Measurements from ENCODE around the gene TBCCD1.
"Not testable (repeated sequence)": the region's sequence is repeated elsewhere in the genome, so short reads cannot be mapped to it uniquely, and the experiment has no call there.

TBCCD1 gene

DNA sequence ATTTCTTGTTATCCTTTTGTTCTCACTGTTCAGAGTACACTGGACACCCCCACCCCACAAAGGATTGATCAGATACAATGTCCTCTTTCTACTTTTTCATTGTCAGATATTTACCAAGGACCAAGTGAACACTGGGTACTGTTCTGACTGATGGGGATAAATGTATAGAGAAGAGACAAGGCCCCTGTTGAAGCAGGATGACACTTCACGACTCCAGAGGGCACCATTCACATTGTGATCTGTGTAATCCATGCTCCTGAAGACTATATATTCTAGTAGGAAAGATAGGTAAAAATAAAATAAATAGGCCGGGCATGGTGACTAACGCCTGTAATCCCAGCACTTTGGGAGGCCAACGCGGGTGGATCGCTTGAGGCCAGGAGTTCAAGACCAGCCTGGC is 15.8 kb downstream of the TBCCD1 start:
- DNase-seq, result no peak

DNA sequence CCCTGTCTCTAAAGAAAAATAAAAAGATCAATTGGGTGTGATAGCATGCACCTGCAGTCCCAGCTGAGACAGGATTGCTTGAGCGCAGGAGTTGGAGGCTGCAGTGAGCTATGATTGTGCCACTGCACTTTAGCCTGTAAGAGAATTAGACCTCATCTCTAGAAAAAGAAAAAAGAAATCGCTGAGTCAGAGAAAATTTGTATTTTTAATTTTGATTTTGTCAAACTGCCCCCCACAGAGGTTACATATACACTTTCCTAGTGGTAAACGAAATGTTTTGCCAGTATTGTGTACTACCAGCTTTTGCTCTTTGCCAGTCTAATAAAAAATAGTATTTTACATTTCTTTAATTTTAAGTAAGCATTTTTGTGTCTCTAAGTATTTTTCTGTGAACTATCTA is 17.6 kb downstream of the TBCCD1 start:
- no peak for DNase-seq

DNA sequence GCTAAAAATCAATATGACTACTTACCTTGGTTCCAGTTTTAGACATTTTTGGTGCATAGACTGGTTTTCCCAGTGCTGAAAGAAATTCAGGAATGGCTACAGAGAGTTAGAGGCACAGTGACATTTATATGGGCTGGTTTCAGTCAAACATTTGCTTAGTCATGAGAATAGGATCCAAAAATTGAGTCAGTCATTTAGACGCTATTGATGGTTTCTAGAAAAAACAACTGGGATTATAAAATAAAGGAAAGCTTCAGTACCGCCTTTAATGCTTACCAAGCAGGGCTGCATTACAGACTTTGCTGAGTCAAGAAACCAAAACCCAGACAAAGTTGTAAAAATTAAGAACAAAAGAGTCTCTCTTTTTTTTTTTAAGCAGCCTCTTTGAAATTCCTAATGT is 22.9 kb downstream of the TBCCD1 start, which contains the start of gene CRYGS:
Gene CRYGS, minus strand, starts transcription at position 100 of the 400 bp plus-strand sequence. Its CDS starts 54 bp downstream, at position 46.
- no peak for DNase-seq

GRCh38 chr3:186540835-186541226 is 26.3 kb downstream of the TBCCD1 start:
- DNase-seq, result no peak

DNA sequence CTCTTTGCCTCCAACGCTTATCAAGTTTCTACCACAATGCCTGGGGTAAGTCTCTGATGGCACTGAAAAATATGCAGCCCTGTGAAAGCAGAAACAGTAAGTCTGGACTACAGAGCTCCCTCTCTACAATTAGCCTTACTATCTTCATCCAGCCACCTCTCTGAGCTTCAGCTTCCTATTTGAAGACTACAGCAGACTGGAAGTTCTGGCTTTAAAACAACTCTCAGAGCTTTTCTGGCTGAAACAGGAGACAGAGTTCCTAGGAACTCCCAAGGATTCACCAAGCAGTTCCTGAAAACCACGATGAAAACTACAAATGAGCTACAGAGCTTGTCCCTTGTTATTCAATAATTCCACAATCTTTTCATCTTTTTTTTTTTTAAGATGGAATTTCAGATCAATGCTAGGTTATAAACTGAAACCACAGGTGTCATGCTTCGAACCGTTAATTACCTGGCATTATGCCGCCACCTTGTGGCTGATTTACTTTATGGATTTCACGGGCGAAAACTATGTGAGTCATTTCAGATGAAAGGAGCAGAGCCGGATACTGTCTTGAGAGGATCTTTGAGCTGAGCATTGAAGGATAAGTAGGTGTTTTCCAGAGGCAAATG is 26.8 kb downstream of the TBCCD1 start:
- DNase-seq, result peak; percentile 68

DNA sequence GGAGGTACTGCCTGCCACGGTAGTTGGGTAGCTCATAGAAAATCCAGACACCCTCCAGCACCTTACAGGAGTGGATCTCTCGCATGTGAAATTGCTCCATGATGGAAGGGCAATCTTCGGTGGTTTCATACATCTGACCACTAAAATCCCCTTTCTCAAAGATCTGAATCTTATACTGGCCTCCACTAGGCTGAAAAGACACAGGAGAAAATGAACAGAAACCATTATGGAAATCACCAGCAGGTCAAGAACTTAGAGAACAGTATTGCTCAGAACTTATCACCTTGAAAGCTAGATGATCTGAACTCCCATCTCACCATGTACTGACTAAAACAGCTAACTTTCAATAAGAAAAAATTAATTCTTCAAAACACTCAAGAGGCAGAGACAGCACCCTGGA is 28.4 kb downstream of the TBCCD1 start:
- DNase-seq, result no peak

DNA sequence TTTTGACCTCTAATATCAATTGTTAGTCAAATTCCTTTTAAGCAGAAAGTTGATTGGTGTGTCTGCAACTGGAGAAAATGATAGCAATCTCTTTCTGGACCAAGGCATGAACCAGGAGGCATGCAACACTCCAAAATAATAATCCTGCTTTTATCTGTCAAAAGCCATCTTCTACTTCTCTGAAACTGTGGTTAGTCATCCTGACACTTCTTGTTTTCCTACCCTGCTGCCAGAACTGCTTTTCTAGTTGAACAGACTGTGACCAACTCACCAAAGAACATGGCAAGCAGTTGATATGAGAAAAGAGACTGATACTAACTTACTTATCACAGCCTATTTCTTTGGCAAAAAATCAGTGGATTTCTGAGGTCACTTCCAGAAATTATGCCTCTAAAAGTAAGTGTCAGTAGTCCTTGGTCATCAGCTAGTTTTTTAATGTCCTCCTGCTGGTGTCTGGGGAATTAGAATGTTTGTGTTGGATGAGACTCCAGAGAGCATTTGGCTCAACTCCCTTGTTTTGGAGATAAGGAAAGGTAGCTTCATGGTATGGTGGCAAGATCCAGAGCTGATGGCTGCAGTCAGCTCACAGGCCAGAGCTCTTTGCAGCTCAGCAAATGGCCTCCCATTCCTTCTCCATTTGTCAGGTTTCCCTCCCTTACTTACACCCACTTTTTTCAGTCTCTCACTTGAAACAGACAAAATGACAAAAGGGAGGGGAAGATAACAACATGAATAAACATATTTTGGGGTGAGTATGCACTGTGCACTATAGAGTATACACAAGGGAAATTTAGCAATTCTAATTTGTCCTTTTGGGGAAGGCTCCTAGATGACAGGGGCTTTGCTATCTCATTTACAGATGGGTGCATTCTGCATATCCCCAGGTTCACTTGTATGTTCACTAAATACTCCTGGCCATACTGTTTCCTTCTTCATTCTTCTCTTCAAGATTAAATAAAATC is 30.0 kb downstream of the TBCCD1 start:
- DNase-seq, result no peak

- DNase-seq, result no peak
These were observed 32.9 kb downstream of the TBCCD1 start for GRCh38 chr3:186534113-186534669.

DNA sequence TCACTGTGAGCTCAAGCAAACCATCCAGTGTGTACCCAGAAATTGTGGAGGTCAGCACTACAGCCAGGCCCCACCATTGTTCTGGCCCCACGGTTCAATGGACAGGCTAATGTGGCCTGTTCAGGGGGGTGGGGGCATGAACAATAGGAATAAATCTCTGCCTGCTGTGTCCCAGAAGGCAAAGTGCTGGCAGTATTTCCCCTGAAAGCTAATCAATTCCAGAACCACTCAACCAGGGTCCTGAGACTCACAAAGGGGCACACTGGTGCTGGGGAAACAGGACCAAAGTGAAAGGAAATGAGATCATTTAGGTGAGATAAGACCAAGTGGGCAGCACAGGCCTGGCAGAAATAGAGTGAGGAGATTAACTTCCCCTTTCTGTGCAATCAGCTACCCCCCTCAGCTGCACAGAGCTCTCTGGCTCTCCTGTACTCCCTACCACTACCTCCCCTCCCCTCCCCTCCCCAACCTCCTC is 34.5 kb downstream of the TBCCD1 start:
- no peak for DNase-seq

- not testable (repeated sequence) for DNase-seq
These were observed 35.4 kb downstream of the TBCCD1 start for GRCh38 chr3:186531694-186532093.

DNA sequence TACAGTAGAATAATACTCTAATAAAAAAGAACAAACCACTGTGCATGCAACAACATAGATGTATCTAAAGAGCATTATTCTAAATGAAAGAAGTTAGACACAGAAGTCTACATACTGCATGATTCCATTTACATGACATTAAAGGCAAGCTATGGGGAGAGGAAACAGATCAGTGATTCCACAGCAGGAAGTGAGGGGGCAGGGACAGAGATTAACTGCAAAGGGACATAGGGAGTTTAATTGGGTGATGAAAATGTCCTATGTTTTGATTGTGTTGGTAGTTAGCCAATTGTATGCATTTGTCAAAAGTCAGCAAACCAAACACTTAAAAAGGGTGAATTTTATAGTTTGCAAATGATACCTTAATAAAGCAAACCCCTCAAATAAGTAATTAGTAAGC is 36.7 kb downstream of the TBCCD1 start:
- no peak for DNase-seq

DNA sequence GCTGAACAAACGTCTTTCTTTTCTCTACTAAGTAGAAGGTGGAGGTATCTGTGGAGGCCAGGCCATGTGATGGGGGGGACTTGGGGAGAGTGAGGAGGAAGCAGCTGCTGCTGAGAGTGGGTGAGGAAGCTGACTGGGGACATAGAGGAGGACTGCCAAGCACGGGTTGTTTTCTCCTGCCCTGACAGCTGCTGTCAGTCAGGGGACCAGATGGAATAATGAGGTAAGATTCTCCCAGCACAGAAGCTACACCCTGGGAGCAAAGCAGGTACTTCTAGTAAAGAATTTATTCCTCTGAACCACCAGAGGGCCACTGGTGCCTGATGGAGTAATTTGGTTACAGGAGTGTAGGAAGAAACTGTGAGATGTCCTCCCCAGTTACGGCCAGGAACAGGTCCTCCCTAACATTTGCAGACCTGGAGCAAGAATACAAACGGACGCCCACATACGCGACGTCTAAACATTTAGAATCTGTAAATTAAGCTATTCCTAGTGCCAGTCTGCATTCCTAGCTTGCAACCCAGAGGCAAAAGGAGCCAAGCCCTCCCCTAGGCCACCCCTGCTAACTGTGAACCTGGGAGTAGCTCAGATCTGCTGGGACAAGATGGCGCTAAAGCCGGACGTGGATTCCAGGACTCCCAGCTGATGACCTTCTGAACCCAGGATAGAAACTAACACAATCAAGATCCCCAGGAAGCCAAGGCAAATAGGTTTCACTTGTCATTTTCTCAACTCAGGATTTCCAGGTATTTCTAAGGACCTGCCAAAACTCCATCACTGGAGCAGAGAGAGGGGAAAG is 37.7 kb downstream of the TBCCD1 start:
- DNase-seq, result no peak

DNA sequence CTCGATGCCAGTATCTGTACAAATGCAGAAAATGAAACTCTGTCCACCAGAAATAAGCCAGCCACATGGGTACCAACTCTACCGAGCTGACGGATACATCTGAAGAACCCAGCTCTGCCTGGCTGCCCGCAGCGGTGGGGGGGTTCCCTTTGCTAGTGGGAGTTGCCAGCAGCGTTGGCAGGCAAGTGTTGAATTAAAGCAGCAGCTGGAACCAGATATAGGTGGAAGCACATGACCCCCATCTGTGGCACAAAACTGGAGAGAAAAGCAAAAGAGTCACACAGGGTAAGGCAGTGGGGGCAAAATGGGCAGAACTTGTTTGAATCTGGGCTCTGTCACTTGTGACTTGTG is 40.9 kb downstream of the TBCCD1 start:
- DNase-seq, result no peak

DNA sequence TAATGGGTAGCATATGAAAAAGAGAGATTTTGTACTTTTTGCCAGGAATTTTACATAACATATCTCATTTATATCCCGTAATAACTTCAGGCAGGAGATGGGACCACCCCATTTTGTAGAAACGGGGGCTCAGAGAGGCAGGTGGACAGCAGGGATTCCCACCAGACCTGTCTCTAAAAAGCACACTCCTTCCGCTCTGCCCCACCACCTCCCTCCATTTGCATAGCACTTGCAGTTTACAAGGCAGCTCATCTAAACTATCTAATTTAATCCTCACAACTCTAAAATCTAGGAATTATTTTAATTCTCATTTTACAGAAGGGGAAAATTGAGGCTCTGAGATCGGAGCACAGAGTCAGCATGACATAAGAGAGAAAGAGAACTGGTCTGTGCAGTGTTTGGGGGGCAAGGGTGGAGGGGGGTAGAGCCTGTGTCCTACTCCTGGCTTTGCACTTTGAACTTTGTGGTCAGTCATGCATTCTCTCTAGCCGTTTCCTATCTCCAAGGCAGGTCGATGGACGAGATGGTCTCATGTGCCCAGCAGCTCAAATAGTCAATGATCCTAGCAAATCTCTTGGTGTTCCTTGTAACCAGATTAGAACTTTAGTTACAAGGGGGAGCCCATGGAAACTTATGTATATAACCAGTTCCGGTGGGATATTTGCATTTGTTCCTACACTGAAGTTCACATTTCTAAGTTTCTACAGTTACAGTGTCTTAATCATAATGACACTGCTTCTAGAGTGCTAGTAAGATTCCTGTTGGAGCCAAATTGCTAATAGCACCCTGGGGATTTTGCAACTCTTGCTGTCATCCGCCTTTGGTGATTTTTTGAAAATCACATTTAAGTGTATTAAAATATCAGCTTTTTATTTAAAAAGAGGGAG is 41.5 kb downstream of the TBCCD1 start:
- no peak for DNase-seq

DNA sequence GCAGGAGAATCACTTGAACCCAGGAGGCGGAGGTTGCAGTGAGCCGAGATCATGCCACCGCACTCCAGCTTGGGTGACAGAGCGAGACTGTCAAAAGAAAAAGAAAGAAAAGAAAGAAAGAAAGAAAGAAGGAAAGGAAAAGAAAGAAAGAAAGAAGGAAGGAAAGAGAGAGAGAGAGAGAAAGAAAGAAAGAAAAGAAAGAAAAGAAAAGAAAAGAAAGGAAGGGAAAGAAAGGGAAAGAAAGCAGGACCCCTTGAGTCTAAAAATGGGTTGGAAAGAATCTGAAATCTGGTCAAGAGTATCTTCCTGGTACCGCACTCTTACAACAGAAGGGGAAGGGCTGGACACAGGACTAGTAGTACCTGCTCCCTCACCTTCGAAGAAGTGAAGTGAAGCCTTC is 42.5 kb downstream of the TBCCD1 start:
- DNase-seq, result no peak

GRCh38 chr3:186523434-186523833 is 43.7 kb downstream of the TBCCD1 start:
- DNase-seq, result no peak

DNA sequence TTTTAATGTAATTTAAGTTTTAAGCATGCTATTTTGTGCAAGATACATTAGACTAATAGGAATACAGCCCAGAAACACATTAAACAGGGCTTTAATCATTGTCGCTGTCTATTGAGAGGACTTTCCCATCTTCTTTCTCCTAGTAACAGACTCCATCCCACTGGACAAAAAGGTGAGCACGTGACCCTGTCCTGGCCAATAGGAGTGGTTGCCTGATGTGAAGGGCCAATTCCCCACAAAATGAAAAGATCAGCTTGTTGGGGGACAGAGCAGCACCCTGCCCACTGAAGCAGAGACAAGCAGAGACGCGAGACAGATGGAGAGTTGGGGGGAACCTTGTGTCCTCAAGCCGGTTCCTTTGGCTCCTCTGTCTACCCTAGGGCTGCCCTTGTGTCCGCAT is 44.1 kb downstream of the TBCCD1 start:
- DNase-seq, result no peak

DNA sequence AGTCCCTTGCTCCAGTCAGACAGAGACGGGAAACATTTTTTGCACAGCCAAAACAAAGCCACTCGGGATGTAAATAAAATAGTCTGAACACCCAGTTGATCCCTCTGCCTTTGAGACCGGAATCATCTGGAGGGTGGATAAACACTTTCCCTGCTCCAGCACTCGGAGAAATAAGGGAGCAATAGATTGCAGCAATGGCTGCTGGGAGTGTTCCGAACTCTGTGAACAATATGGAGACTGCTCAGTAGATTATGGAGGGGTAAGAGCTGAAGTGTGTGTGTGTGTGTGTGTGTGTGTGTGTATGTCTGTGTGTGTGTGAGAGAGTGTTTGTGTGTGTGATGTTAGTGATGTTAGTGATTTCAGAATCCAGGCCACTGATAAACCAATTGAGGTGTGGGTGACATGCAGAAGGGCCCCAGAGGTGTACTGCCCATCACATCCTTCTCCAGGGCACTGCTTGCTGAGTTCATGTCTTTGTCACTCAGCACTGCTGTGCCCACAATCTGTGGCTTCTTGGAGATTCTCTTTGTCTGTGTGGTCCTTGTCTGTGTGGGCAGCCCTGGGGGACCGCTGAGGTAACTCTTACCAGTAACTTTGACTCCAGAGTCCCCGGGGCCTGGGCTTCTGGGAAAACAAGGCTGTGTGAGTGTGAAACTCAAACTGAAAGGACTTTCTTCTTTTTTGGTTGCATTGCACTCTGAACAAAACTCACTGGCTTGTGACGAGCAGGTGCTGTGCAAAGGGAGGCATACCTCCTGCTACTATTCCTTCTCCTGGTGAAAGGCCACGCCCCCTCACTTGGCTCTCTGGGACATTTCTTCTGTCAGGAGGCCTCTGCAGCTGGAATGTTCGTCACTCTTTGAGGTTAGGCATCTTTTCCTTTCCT is 45.9 kb downstream of the TBCCD1 start:
- no peak for DNase-seq

DNA sequence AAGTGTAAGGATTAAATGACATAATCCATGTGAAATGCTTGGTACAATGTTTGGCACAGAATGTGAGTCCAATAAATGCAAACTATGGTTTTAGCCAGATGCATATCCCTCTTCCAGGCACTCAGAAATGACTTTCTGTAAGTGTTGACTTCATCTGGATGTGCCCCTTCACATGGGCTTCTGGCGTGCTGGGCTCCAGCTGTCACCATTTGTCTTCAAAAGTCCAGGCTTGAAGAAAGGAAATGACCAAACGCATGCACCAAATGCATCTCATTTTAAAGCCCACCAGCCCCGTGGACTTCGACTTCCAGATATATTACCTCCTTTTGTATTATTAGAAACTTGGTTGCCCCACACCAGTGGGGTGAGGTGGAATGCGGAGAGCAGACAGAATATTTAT is 46.7 kb downstream of the TBCCD1 start:
- no peak for DNase-seq

DNA sequence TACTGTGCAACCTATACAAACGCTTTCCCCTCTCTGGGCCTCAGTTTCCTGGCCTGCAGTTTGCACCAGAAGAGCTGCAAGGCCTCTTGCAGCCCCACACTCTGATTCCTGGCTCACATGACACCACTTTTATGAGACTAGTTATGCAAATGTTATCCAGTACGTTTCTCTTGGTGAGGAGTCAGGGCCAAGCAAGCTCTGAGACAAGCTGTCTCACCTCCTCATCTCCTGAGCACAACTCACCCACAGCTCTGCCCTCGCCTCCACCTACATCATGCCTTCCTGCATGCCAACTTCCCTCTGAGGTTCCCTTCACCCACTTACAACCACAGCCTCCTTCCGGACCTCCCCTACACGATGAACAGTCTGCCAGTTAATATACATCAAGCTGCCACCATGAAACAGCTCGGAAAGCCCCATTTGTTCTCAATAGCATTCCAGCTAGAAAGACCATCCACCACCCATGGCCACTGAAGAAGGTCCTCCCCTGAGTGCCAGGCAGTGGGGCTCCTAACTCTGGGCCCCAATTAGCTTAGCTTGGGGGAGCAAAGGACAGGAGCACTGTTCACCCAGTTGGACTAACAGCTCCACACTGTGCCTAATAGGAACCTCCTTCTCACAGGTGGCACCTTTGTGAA is 48.0 kb downstream of the TBCCD1 start:
- peak; percentile 66 for DNase-seq
